OCI-LY7 (cell line): ENCODE measurements around the gene INPP5A. TPM values are rescaled to one million over a fixed set of nuclear protein-coding genes. Genes with fewer than 3 reads are reported as not detected.

ENCODE experiments used
- BruUV-seq: library from RNA; stranded (reverse); fragments of 400-500 nt; replicated peaks from 2 replicates; lab custom pipeline; 2021; lab: Mats Ljungman, UMichigan
- CTCF ChIA-PET: fragments of 300-600 bp; sonication (Branson Sonifier 250); formaldehyde crosslinking; loops from one replicate; lab custom pipeline; 2022; ENCODE audit warnings: antibody characterized with exemption; ENCODE audit not compliant: unreplicated experiment; lab: Charles Lee
- POLR2A ChIA-PET: fragments of 300-600 bp; sonication (Branson Sonifier 250); formaldehyde crosslinking; loops from one replicate; lab custom pipeline; 2022; ENCODE audit warnings: antibody characterized with exemption; lab: Charles Lee
- DNase-seq: peaks from one replicate; pipeline ENCODE4 v3.0.0-alpha.2; 2015; ENCODE audit warnings: low spot score
- H2AFZ ChIP-seq: fragments of 200-600 bp; sonication (generic), shearing (Covaris generic); 2 replicates; pipeline ENCODE4 v1.6.1; 2014; ENCODE audit warnings: mild to moderate bottlenecking, antibody characterized with exemption, low read length, moderate library complexity
- H3K27ac ChIP-seq: fragments of 200-600 bp; sonication (generic); 2 replicates; pipeline ENCODE4 v1.5.1; 2014; ENCODE audit warnings: mixed run types, low read depth, mild to moderate bottlenecking, moderate library complexity, low read length, inconsistent platforms; ENCODE audit not compliant: poor library complexity, severe bottlenecking
- H3K36me3 ChIP-seq: fragments of 200-600 bp; sonication (generic); 2 replicates; pipeline ENCODE4 v1.6.1; 2014; ENCODE audit warnings: mild to moderate bottlenecking, antibody characterized with exemption, low read length, moderate library complexity, mixed read lengths; ENCODE audit not compliant: insufficient read depth
- H3K4me1 ChIP-seq: fragments of 200-600 bp; sonication (generic); 2 replicates; pipeline ENCODE4 v1.5.1; 2014; ENCODE audit warnings: mild to moderate bottlenecking, low read length; ENCODE audit not compliant: insufficient read depth, poor library complexity, severe bottlenecking
- H3K4me2 ChIP-seq: fragments of 200-600 bp; sonication (generic); 2 replicates; pipeline ENCODE4 v1.6.1; 2014; ENCODE audit warnings: mild to moderate bottlenecking, low read length
- H3K4me3 ChIP-seq: fragments of 200-600 bp; sonication (generic); 2 replicates; pipeline ENCODE4 v1.5.1; 2014; ENCODE audit warnings: mild to moderate bottlenecking, low read depth, low read length; ENCODE audit not compliant: poor library complexity, severe bottlenecking
- H3K79me2 ChIP-seq: fragments of 200-600 bp; sonication (generic); 2 replicates; pipeline ENCODE4 v1.6.1; 2016; ENCODE audit warnings: low read depth, mild to moderate bottlenecking, low read length, moderate library complexity, mixed read lengths; ENCODE audit not compliant: insufficient read depth
- H3K9me2 ChIP-seq: fragments of 200-600 bp; sonication (generic); 2 replicates; pipeline ENCODE4 v1.6.1; 2016; ENCODE audit warnings: mild to moderate bottlenecking, low read length, mixed read lengths; ENCODE audit not compliant: insufficient read depth
- H3K9me3 ChIP-seq: fragments of 200-600 bp; sonication (generic); 2 replicates; pipeline ENCODE4 v1.6.1; 2014; ENCODE audit warnings: mild to moderate bottlenecking, mixed run types, low read length, mixed read lengths
- H4K20me1 ChIP-seq: fragments of 200-600 bp; sonication (generic); 2 replicates; pipeline ENCODE4 v1.6.1; 2014; ENCODE audit warnings: mild to moderate bottlenecking, antibody characterized with exemption, low read length, moderate library complexity, mixed read lengths; ENCODE audit not compliant: insufficient read depth
- CTCF ChIP-seq: fragments of 200-600 bp; sonication (generic); conservative IDR thresholded peaks from 2 replicates; pipeline ENCODE4 v1.5.1; 2014; ENCODE audit warnings: mild to moderate bottlenecking, antibody characterized with exemption, low read length, moderate library complexity, mixed read lengths
- EZH2phosphoT487 ChIP-seq: fragments of 200-600 bp; sonication (generic); IDR thresholded peaks from 2 replicates; pipeline ENCODE4 v1.6.1; 2018; ENCODE audit warnings: low read depth, borderline replicate concordance, mild to moderate bottlenecking, mixed run types, antibody characterized with exemption, low read length, moderate library complexity, mixed read lengths
- intact Hi-C: fragments of 100-400 bp; cut with micrococcal nuclease; formaldehyde crosslinking; loops from one replicate; pipeline ENCODE4 v1.10.0; 2022; ENCODE audit not compliant: unreplicated experiment
- total RNA-seq, 2 experiments: library from RNA; depleted of rRNA in 1 of 2; stranded (reverse); fragments of >200 nt in 1 of 2; shearing (Covaris generic) in 1 of 2; gene quantifications; 2 replicates each; pipeline ENCODE4 v1.2.3, GENCODE V29; 2014 to 2022

The INPP5A gene
- total RNA-seq, 2 experiments from 2014 or later: 14.5 to 18.4 TPM

GRCh38 chr10:132624061-132624846 is 86.7 kb downstream of the INPP5A start:
- Histone ChIP-seq H3K9me2 (no peaks in the 10 kb centered on the region), H3K9me3 (peaks cover 15% of the 10 kb centered on the region; the same call in 1 of the 2 replicates), H3K79me2 (no peaks in the 10 kb centered on the region), H3K36me3 (no peaks in the 10 kb centered on the region), H3K27ac (no peak overlapping the region), H2AFZ (no peak overlapping the region), H4K20me1 (no peaks in the 10 kb centered on the region), H3K4me2 (no peak overlapping the region), H3K4me3 (no peak overlapping the region), H3K4me1 (no peaks in the 10 kb centered on the region)
- intact Hi-C loops: no loop called here
- POLR2A ChIA-PET: no interaction called here
- no TSS peak for BruUV-seq
- CTCF ChIA-PET: no interaction called here
- DNase-seq: no peak
- no peak for TF ChIP-seq EZH2phosphoT487
- TF ChIP-seq CTCF: no peak

- POLR2A ChIA-PET: no interaction called here
- DNase-seq: no peak
Measured at GRCh38 chr10:132624847-132625471, 87.4 kb downstream of the INPP5A start.

More at GRCh38 chr10:132624847-132625471, 87.4 kb downstream of the INPP5A start:
- intact Hi-C loops: no loop called here
- no peaks in the 10 kb centered on the region for H3K36me3 ChIP-seq
- no peak overlapping the region for H3K4me3 ChIP-seq
- H3K79me2 ChIP-seq: no peaks in the 10 kb centered on the region
- no peak overlapping the region for H2AFZ ChIP-seq
- CTCF ChIA-PET: no interaction called here
- no peaks in the 10 kb centered on the region for H3K4me1 ChIP-seq
- no TSS peak for BruUV-seq
- H3K4me2 ChIP-seq: no peak overlapping the region
- no peaks in the 10 kb centered on the region for H4K20me1 ChIP-seq
- no peaks in the 10 kb centered on the region for H3K9me2 ChIP-seq
- H3K27ac ChIP-seq: no peak overlapping the region
- H3K9me3 ChIP-seq: peaks cover 14% of the 10 kb centered on the region; the same call in 1 of the 2 replicates
- TF ChIP-seq EZH2phosphoT487 (no peak), CTCF (no peak)
